SK-N-SH (cell line): ENCODE results near the gene LAMA4. TPM values are rescaled to one million over a fixed set of nuclear protein-coding genes. Genes with fewer than 3 reads are reported as not detected.
"Not testable (repeated sequence)": the region's sequence is repeated elsewhere in the genome, so short reads cannot be mapped to it uniquely, and the experiment has no call there.

ENCODE experiments used
- CTCF ChIA-PET: fragments of 300-600, 350-600 bp; formaldehyde crosslinking; extraction: SDS; loops from one replicate; lab custom pipeline; 2021; lab: Yijun Ruan, JAX
- POLR2A ChIA-PET: fragments of 350-600 bp; sonication (Branson Sonifier 250); formaldehyde crosslinking; extraction: SDS; loops from one replicate; lab custom pipeline; 2020; ENCODE audit warnings: antibody characterized with exemption, inconsistent platforms; lab: Yijun Ruan, JAX
- DNase-seq: peaks from one replicate; pipeline ENCODE4 v3.0.0; 2012
- H2AFZ ChIP-seq: fragments of 200-600 bp; sonication (generic); 2 replicates; pipeline ENCODE4 v1.8.1; 2016; ENCODE audit warnings: antibody characterized with exemption, mild to moderate bottlenecking, low read depth
- H3F3A ChIP-seq: fragments of 200-600 bp; sonication (generic); replicated peaks from 2 replicates; pipeline ENCODE3; 2016; ENCODE audit warnings: antibody characterized with exemption, mild to moderate bottlenecking; ENCODE audit not compliant: insufficient read depth
- H3K27ac ChIP-seq, 2 experiments: fragments of 200-500 bp in 1 of 2; fragments of 200-600 bp in 1 of 2; sonication (Bioruptor generic) in 1 of 2; sonication (generic), shearing (Covaris generic) in 1 of 2; 2 replicates each; pipeline versions ENCODE4 v1.5.1 to v1.6.1; 2014 to 2016; ENCODE audit warnings: low read depth in 2 of 2, inconsistent platforms in 1 of 2, low read length in 1 of 2, mild to moderate bottlenecking in 1 of 2, mixed read lengths in 1 of 2
- H3K27me3 ChIP-seq: fragments of 200-600 bp; sonication (generic), shearing (Covaris generic); 2 replicates; pipeline ENCODE4 v1.6.1; 2016; ENCODE audit warnings: mixed run types; ENCODE audit not compliant: insufficient read depth
- H3K36me3 ChIP-seq, 2 experiments: fragments of 200-500 bp in 1 of 2; fragments of 200-600 bp in 1 of 2; sonication (Bioruptor generic) in 1 of 2; sonication (generic) in 1 of 2; replicated peaks in 1 of 2; 2 replicates each; pipeline versions ENCODE3 to v1.5.1; 2014 to 2016; ENCODE audit warnings: low read length in 1 of 2, mild to moderate bottlenecking in 1 of 2; ENCODE audit not compliant: insufficient read depth in 2 of 2, control insufficient read depth in 1 of 2
- H3K4me1 ChIP-seq, 2 experiments: fragments of 200-500 bp in 1 of 2; fragments of 200-600 bp in 1 of 2; sonication (Bioruptor generic) in 1 of 2; sonication (generic), shearing (Covaris generic) in 1 of 2; 2 replicates each; pipeline versions ENCODE4 v1.5.1 to v1.6.1; 2014 to 2016; ENCODE audit warnings: low read depth in 1 of 2, low read length in 1 of 2, mixed run types in 1 of 2; ENCODE audit not compliant: insufficient read depth in 2 of 2, control insufficient read depth in 1 of 2
- H3K4me2 ChIP-seq: fragments of 200-600 bp; sonication (generic), shearing (Covaris generic); 2 replicates; pipeline ENCODE4 v1.6.1; 2017; ENCODE audit warnings: mixed run types
- H3K4me3 ChIP-seq, 2 experiments: fragments of 200-500 bp in 1 of 2; fragments of 200-600 bp in 1 of 2; sonication (Bioruptor generic) in 1 of 2; sonication (generic), shearing (Covaris generic) in 1 of 2; 2 replicates each; pipeline versions ENCODE4 v1.5.1 to v1.8.1; 2014 to 2016; ENCODE audit warnings: low read depth in 2 of 2, inconsistent platforms in 1 of 2, low read length in 1 of 2, mild to moderate bottlenecking in 1 of 2, mixed read lengths in 1 of 2, moderate library complexity in 1 of 2
- H3K79me2 ChIP-seq: fragments of 200-600 bp; sonication (generic); 2 replicates; pipeline ENCODE4 v1.8.1; 2017; ENCODE audit warnings: mild to moderate bottlenecking; ENCODE audit not compliant: insufficient read depth
- H3K9ac ChIP-seq: fragments of 200-600 bp; sonication (generic); 2 replicates; pipeline ENCODE4 v1.6.1; 2017; ENCODE audit warnings: mixed run types
- H3K9me2 ChIP-seq: fragments of 200-600 bp; sonication (generic); 2 replicates; pipeline ENCODE4 v1.6.1; 2017; ENCODE audit warnings: mixed run types
- H3K9me3 ChIP-seq: fragments of 200-600 bp; sonication (generic); 2 replicates; pipeline ENCODE4 v1.6.1; 2017; ENCODE audit warnings: mixed run types, mild to moderate bottlenecking, moderate library complexity
- H4K20me1 ChIP-seq: fragments of 200-600 bp; sonication (generic); 2 replicates; pipeline ENCODE4 v1.6.1; 2017; ENCODE audit warnings: mild to moderate bottlenecking, mixed run types; ENCODE audit not compliant: insufficient read depth
- CHD2 ChIP-seq: fragments of 150-350 bp; IDR thresholded peaks from 2 replicates; pipeline ENCODE4 v1.6.1; 2018; ENCODE audit warnings: low read length; ENCODE audit not compliant: partially characterized antibody
- ELF1 ChIP-seq: IDR thresholded peaks from 2 replicates; pipeline ENCODE4 v1.4.0; 2012
- EP300 ChIP-seq, 2 experiments: IDR thresholded peaks; 2 replicates each; pipeline versions ENCODE4 v1.4.0 to v1.6.1; 2012; ENCODE audit warnings: borderline replicate concordance in 1 of 2, low read depth in 1 of 2, low read length in 1 of 2
- GATA2 ChIP-seq: sonication (generic); formaldehyde crosslinking; IDR thresholded peaks from 2 replicates; pipeline ENCODE4 v1.5.0; 2020; ENCODE audit warnings: mild to moderate bottlenecking, missing genetic modification reagents
- MXI1 ChIP-seq: IDR thresholded peaks from 2 replicates; pipeline ENCODE4 v1.6.1; 2012; ENCODE audit warnings: mild to moderate bottlenecking, low read depth, low read length, improper control_type of control experiment
- RCOR1 ChIP-seq: fragments of 150-350 bp; IDR thresholded peaks from 2 replicates; pipeline ENCODE4 v1.6.1; 2017; ENCODE audit warnings: antibody characterized with exemption, low read length
- TAF1 ChIP-seq: IDR thresholded peaks from 2 replicates; pipeline ENCODE4 v1.6.1; 2012; ENCODE audit warnings: low read depth, mild to moderate bottlenecking, low read length, moderate library complexity, borderline replicate concordance
- TCF12 ChIP-seq: IDR thresholded peaks from 2 replicates; pipeline ENCODE4 v1.4.0; 2012
- WGBS: methylation state at CpG from one replicate; pipeline ENCODE4 v1.1.6; 2017; ENCODE audit warnings: low lambda C conversion rate; 5-methylcytosine and 5-hydroxymethylcytosine counted together
- polyA plus RNA-seq, 3 experiments: library from polyadenylated mRNA; depleted of rRNA; stranded (reverse); fragments of >200 nt; gene quantifications; 2 replicates each; pipeline ENCODE4 v1.2.3, GENCODE V29; 2012
- TF ChIP-seq, protein P1 (sequence below): fragments of 200-600 bp; sonication (generic); IDR thresholded peaks from 2 replicates; pipeline ENCODE4 v1.6.1; 2017; ENCODE audit warnings: antibody characterized with exemption, mild to moderate bottlenecking, moderate library complexity
- TF ChIP-seq, protein P2 (sequence below): fragments of 150-350 bp; IDR thresholded peaks from 2 replicates; pipeline ENCODE4 v1.6.1; 2016; ENCODE audit warnings: mild to moderate bottlenecking, low read depth, low read length
- TF ChIP-seq, protein P3 (sequence below): IDR thresholded peaks from 2 replicates; pipeline ENCODE4 v1.4.0; 2012; ENCODE audit warnings: low read depth, borderline replicate concordance

LAMA4 gene
- polyA plus RNA-seq, 1 of the 3 experiments (the other 2 are of a cell fraction) = 9.4 TPM

DNA sequence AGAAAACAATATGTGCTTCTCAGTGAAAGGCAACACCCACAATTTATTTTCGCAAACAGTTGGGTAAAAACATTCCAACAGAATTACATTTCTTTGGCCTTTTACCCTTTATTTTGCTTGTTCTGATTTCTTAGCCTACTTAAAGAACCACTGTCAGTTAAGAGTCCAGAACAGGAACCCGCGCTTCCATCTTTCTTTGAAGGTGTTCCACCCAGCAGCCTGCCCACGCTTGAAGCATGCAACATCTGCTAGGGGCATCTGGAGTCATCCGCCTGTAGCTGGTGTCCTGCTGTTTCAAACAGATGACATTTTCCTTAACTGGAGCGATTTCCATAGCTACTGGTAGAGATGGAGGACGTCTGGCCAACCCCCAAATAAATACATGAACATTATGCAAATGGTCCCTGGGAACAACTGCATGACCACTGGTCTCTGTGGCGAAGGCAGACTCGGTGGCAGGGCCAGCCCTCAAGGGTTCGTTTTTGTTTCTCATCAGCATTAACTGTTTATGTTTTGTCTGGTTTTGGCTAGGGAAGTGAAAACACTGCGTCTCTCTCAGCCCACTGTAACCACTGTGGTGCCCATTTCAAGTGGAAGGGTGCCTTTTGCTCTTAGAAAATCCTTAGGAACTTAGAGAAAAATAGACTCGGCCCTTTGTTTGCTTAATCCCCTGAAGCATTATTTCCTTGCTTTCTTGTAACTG is 51.6 kb downstream of the LAMA4 start:
- no peaks in the 10 kb centered on the region for H3K9me2 ChIP-seq
- H3K9me3 ChIP-seq = no peaks in the 10 kb centered on the region
- peak overlapping the region; percentile 76 to 95 for H3K27ac ChIP-seq
- H3K4me2 ChIP-seq = peak overlapping the region; percentile 2
- H3K27me3 ChIP-seq = no peaks in the 10 kb centered on the region
- 85% methylated on average over 10 of the region's 12 CpGs for WGBS
- CTCF ChIA-PET = interaction anchor here (1.0 to 1.7 kb wide), 4 partner anchors 10 to 67 kb away, joined by 3 to 5 read pairs (median 4); no protein-coding TSS in a partner anchor
- H4K20me1 ChIP-seq = no peaks in the 10 kb centered on the region
- peaks cover 33 to 35% of the 10 kb centered on the region in 2 experiments for H3K4me1 ChIP-seq
- peak overlapping the region; percentile 47 for H2AFZ ChIP-seq
- peaks cover 0 to 4% of the 10 kb centered on the region in 2 experiments for H3K36me3 ChIP-seq
- peak; percentile 37 for DNase-seq
- POLR2A ChIA-PET = no interaction called here
- no peaks in the 10 kb centered on the region for H3K79me2 ChIP-seq
- no peak overlapping the region for H3K4me3 ChIP-seq
- TF ChIP-seq GATA2 (peak; percentile 23; the same call in 1 of the 2 replicates), MXI1 (no peak), CHD2 (peak; percentile 62), TCF12 (no peak), TAF1 (no peak), ELF1 (no peak), RCOR1 (peak; percentile 77; the same call in 1 of the 2 replicates), EP300 (IDR thresholded peaks at IDR 0.05; ENCODE audit: borderline replicate concordance in 1 of 2, low read depth in 1 of 2, low read length in 1 of 2) (peak in 1 of 2 experiments; percentile 63; a peak in 1 of 4 replicates)
- TF ChIP-seq, protein P1, sequence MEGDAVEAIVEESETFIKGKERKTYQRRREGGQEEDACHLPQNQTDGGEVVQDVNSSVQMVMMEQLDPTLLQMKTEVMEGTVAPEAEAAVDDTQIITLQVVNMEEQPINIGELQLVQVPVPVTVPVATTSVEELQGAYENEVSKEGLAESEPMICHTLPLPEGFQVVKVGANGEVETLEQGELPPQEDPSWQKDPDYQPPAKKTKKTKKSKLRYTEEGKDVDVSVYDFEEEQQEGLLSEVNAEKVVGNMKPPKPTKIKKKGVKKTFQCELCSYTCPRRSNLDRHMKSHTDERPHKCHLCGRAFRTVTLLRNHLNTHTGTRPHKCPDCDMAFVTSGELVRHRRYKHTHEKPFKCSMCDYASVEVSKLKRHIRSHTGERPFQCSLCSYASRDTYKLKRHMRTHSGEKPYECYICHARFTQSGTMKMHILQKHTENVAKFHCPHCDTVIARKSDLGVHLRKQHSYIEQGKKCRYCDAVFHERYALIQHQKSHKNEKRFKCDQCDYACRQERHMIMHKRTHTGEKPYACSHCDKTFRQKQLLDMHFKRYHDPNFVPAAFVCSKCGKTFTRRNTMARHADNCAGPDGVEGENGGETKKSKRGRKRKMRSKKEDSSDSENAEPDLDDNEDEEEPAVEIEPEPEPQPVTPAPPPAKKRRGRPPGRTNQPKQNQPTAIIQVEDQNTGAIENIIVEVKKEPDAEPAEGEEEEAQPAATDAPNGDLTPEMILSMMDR = no peak
- TF ChIP-seq, protein P2, sequence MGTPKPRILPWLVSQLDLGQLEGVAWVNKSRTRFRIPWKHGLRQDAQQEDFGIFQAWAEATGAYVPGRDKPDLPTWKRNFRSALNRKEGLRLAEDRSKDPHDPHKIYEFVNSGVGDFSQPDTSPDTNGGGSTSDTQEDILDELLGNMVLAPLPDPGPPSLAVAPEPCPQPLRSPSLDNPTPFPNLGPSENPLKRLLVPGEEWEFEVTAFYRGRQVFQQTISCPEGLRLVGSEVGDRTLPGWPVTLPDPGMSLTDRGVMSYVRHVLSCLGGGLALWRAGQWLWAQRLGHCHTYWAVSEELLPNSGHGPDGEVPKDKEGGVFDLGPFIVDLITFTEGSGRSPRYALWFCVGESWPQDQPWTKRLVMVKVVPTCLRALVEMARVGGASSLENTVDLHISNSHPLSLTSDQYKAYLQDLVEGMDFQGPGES = no peak
- TF ChIP-seq, protein P3, sequence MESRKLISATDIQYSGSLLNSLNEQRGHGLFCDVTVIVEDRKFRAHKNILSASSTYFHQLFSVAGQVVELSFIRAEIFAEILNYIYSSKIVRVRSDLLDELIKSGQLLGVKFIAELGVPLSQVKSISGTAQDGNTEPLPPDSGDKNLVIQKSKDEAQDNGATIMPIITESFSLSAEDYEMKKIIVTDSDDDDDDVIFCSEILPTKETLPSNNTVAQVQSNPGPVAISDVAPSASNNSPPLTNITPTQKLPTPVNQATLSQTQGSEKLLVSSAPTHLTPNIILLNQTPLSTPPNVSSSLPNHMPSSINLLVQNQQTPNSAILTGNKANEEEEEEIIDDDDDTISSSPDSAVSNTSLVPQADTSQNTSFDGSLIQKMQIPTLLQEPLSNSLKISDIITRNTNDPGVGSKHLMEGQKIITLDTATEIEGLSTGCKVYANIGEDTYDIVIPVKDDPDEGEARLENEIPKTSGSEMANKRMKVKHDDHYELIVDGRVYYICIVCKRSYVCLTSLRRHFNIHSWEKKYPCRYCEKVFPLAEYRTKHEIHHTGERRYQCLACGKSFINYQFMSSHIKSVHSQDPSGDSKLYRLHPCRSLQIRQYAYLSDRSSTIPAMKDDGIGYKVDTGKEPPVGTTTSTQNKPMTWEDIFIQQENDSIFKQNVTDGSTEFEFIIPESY = no peak
- TF ChIP-seq, all 33 proteins: peak for 4
- Histone ChIP-seq H3K9ac (peak overlapping the region; percentile 21; the same call in 1 of the 2 replicates), H3F3A (peaks cover 16% of the 10 kb centered on the region)

DNA sequence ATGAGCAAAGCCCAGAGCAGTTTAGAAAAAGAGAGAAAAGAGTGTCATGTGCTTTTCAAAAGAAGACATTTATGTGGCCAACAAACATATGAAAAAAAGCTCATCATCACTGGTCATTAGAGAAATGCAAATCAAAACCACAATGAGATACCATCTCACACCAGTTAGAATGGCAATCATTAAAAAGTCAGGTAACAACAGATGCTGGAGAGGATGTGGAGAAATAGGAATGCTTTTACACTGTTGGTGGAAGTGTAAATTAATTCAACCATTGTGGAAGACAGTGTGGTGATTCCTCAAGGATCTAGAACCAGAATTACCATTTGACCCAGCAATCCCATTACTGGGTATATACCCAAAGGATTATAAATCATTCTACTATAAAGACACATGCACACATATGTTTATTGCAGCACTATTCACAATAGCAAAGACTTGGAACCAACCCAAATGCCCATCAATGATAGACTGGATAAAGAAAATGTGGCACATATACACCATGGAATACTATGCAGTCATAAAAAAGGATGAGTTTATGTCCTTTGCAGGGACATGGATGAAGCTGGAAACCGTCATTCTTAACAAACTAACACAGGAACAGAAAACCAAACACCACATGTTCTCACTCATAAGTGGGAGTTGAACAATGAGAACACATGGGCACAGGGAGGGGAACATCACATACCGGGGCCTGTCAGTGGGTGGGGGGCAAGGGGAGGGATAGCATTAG is 54.0 kb downstream of the LAMA4 start:
- Histone ChIP-seq H3F3A (peaks cover 10% of the 10 kb centered on the region), H3K27ac (peak overlapping the region in 1 of 2 experiments; percentile 99; a peak in 2 of 4 replicates), H3K4me1 (peaks cover 22 to 41% of the 10 kb centered on the region in 2 experiments; a peak in 3 of 4 replicates)
- H4K20me1 ChIP-seq, H3K27me3 ChIP-seq, H3K4me2 ChIP-seq, H3K79me2 ChIP-seq, H3K4me3 ChIP-seq, H3K9me3 ChIP-seq, H2AFZ ChIP-seq, DNase-seq, H3K9me2 ChIP-seq, H3K9ac ChIP-seq, H3K36me3 ChIP-seq: not testable (repeated sequence)
- ChIA-PET POLR2A (interaction anchor here (2.2 kb wide), 1 partner anchor 33 kb away, joined by 8 read pairs; no protein-coding TSS in a partner anchor), CTCF (interaction anchor here (0.7 to 12.9 kb wide), 4 partner anchors 14 to 86 kb away, joined by 3 to 92 read pairs (median 4); no protein-coding TSS in a partner anchor)
- 92% methylated on average over 2 of the region's 2 CpGs for WGBS
